MM.1S (cell line): ENCODE data around the gene FOXD2.

Experiments
- EZH2 ChIP-seq: fragments of 300-600 bp; sonication (generic); optimal IDR thresholded peaks from 2 replicates; pipeline ENCODE3; 2017; ENCODE audit warnings: low read depth, mild to moderate bottlenecking, antibody characterized with exemption, low read length, mixed read lengths
- EZH2phosphoT487 ChIP-seq: fragments of 300-600 bp; sonication (generic); IDR thresholded peaks from 2 replicates; pipeline ENCODE4 v1.6.1; 2018; ENCODE audit warnings: antibody characterized with exemption, low read length
- TF ChIP-seq, protein P1 (sequence below): fragments of 300-600 bp; sonication (generic); IDR thresholded peaks from 2 replicates; pipeline ENCODE4 v1.5.1; 2016; ENCODE audit warnings: antibody characterized with exemption, low read length, mixed read lengths

DNA sequence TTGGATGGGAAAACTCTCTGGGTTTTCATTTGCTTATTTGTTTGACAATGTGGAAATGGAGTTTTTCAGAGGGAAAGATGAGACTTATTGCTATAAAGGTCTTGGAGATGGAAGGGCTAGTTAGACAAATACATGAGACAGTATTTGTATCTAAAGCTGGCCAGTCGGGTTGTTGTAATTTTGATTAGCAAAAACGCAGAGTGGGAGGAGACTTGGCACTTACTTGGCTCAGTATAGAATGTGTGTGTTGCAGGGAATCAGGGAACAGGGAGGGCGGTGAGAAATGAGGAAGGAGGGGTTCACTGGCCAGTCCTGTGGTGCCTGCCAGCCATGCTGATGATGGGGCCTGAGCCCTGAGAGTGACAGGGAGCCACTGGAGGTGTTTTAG is 27.8 kb upstream of the FOXD2 start:
- TF ChIP-seq, protein P1, sequence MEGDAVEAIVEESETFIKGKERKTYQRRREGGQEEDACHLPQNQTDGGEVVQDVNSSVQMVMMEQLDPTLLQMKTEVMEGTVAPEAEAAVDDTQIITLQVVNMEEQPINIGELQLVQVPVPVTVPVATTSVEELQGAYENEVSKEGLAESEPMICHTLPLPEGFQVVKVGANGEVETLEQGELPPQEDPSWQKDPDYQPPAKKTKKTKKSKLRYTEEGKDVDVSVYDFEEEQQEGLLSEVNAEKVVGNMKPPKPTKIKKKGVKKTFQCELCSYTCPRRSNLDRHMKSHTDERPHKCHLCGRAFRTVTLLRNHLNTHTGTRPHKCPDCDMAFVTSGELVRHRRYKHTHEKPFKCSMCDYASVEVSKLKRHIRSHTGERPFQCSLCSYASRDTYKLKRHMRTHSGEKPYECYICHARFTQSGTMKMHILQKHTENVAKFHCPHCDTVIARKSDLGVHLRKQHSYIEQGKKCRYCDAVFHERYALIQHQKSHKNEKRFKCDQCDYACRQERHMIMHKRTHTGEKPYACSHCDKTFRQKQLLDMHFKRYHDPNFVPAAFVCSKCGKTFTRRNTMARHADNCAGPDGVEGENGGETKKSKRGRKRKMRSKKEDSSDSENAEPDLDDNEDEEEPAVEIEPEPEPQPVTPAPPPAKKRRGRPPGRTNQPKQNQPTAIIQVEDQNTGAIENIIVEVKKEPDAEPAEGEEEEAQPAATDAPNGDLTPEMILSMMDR = no peak
- TF ChIP-seq EZH2 (no peak), EZH2phosphoT487 (no peak)
